GM12878 (cell line): ENCODE measurements around the gene LRRC8A. TPM values are rescaled to one million over a fixed set of nuclear protein-coding genes. Genes with fewer than 3 reads are reported as not detected.

Source experiments
- ATAC-seq: fragments of 200-7000 bp; cut with Tn5 transposase; 3 replicates; pipeline ENCODE4 v1.9.1; 2020; ENCODE audit warnings: mild to moderate bottlenecking, moderate library complexity
- BruUV-seq: library from RNA; stranded (reverse); fragments of 400-500 nt; replicated peaks from 2 replicates; lab custom pipeline; 2021; lab: Mats Ljungman, UMichigan
- CTCF ChIA-PET: fragments of 300-600 bp; sonication (Branson Sonifier 250); formaldehyde crosslinking; extraction: SDS; loops from one replicate; lab custom pipeline; 2021; ENCODE audit warnings: inconsistent platforms; lab: Yijun Ruan, JAX
- POLR2A ChIA-PET: fragments of 350-600 bp; formaldehyde crosslinking; extraction: SDS; loops from one replicate; lab custom pipeline; 2021; ENCODE audit warnings: inconsistent platforms; lab: Charles Lee
- RAD21 ChIA-PET: fragments of 300-600 bp; sonication (Branson Sonifier 250); formaldehyde crosslinking; loops from one replicate; lab custom pipeline; 2023; ENCODE audit warnings: antibody characterized with exemption; ENCODE audit not compliant: unreplicated experiment; lab: Charles Lee
- SMC1A ChIA-PET: fragments of 300-600 bp; sonication (Branson Sonifier 250); formaldehyde crosslinking; loops from one replicate; lab custom pipeline; 2023; ENCODE audit not compliant: unreplicated experiment, uncharacterized antibody; lab: Charles Lee
- DNase-seq: peaks from one replicate; pipeline ENCODE4 v3.0.0-alpha.2; 2011; ENCODE audit warnings: low read depth, low spot score
- FAIRE-seq: peaks from 3 replicates; lab custom pipeline; 2011; peaks lifted over from hg19 to GRCh38; lab: Jason Lieb, UNC
- H2AFZ ChIP-seq: 2 replicates; pipeline ENCODE4 v1.6.0; 2011; ENCODE audit warnings: low read depth, low read length, control low read depth; ENCODE audit not compliant: control insufficient read depth
- H3K27ac ChIP-seq: 2 replicates; pipeline ENCODE4 v1.5.1; 2011; ENCODE audit warnings: control low read depth; ENCODE audit not compliant: control insufficient read depth, insufficient read depth
- H3K27me3 ChIP-seq, 2 experiments: replicated peaks in 1 of 2; 2 replicates each; pipeline versions ENCODE4 v1.6.0 to v1.6.1; 2011; ENCODE audit warnings: low read length in 1 of 2; ENCODE audit not compliant: control insufficient read depth in 2 of 2, insufficient read depth in 2 of 2
- H3K36me3 ChIP-seq, 2 experiments: 2 replicates each; pipeline ENCODE4 v1.5.1; 2011; ENCODE audit warnings: low read length in 1 of 2; ENCODE audit not compliant: control insufficient read depth in 2 of 2, insufficient read depth in 2 of 2
- H3K4me1 ChIP-seq: 2 replicates; pipeline ENCODE4 v1.6.1; 2011; ENCODE audit warnings: mild to moderate bottlenecking, low read length, moderate library complexity, mixed read lengths; ENCODE audit not compliant: control insufficient read depth, insufficient read depth
- H3K4me2 ChIP-seq: 2 replicates; pipeline ENCODE4 v1.6.0; 2011; ENCODE audit warnings: control low read depth; ENCODE audit not compliant: control insufficient read depth, insufficient read depth
- H3K4me3 ChIP-seq: fragments of 200-600 bp; sonication (generic); 2 replicates; pipeline ENCODE4 v1.5.1; 2016
- H3K79me2 ChIP-seq: 2 replicates; pipeline ENCODE4 v1.6.0; 2011; ENCODE audit warnings: low read length; ENCODE audit not compliant: control insufficient read depth, insufficient read depth
- H3K9ac ChIP-seq: 2 replicates; pipeline ENCODE4 v1.8.0; 2011; ENCODE audit warnings: low read length, control low read depth, mixed read lengths; ENCODE audit not compliant: control insufficient read depth, insufficient read depth
- H3K9me3 ChIP-seq: replicated peaks from 3 replicates; pipeline ENCODE4 v1.5.1; 2011; ENCODE audit warnings: mild to moderate bottlenecking, low read length; ENCODE audit not compliant: control insufficient read depth, insufficient read depth
- H4K20me1 ChIP-seq: 2 replicates; pipeline ENCODE4 v1.6.0; 2011; ENCODE audit not compliant: control insufficient read depth, insufficient read depth
- BCL3 ChIP-seq: IDR thresholded peaks from 2 replicates; pipeline ENCODE4 v1.6.1; 2011; ENCODE audit warnings: borderline replicate concordance, low read depth, mild to moderate bottlenecking, moderate library complexity, low read length; ENCODE audit not compliant: insufficient read depth, poor library complexity, severe bottlenecking
- CTCF ChIP-seq, 3 experiments: IDR thresholded peaks in 2 of 3; conservative IDR thresholded peaks in 1 of 3; 2 replicates each; pipeline ENCODE4 v1.5.1; 2011; ENCODE audit warnings: low read depth in 3 of 3, low read length in 3 of 3, mild to moderate bottlenecking in 3 of 3, control low read depth in 2 of 3, moderate library complexity in 2 of 3, inconsistent platforms in 1 of 3, mixed read lengths in 1 of 3; ENCODE audit not compliant: control insufficient read depth in 2 of 3, insufficient read depth in 1 of 3; ENCODE audit errors: extremely low read depth in 1 of 3
- IKZF2 ChIP-seq, 2 experiments: fragments of 450-650 bp; IDR thresholded peaks; 2 replicates each; pipeline ENCODE4 v1.6.1; 2017; ENCODE audit warnings: mild to moderate bottlenecking in 2 of 2, moderate library complexity in 2 of 2
- JUND ChIP-seq: IDR thresholded peaks from 2 replicates; pipeline ENCODE4 v1.6.1; 2012; ENCODE audit warnings: low read depth, mild to moderate bottlenecking, low read length, improper control_type of control experiment, moderate library complexity
- RB1 ChIP-seq: fragments of 450-650 bp; formaldehyde crosslinking; IDR thresholded peaks from 2 replicates; pipeline ENCODE4 v1.6.1; 2017; ENCODE audit warnings: mild to moderate bottlenecking, borderline replicate concordance
- SKIL ChIP-seq: fragments of 450-650 bp; IDR thresholded peaks from 2 replicates; pipeline ENCODE4 v1.6.1; 2017; ENCODE audit warnings: mild to moderate bottlenecking, low read depth, inconsistent platforms; ENCODE audit not compliant: poor library complexity, severe bottlenecking
- SPI1 ChIP-seq: IDR thresholded peaks from 2 replicates; pipeline ENCODE4 v1.6.1; 2011; ENCODE audit warnings: low read depth, mild to moderate bottlenecking, low read length, moderate library complexity, borderline replicate concordance; ENCODE audit not compliant: insufficient read depth
- STAT3 ChIP-seq: IDR thresholded peaks from 2 replicates; pipeline ENCODE4 v1.6.1; 2011; ENCODE audit warnings: low read depth, low read length, improper control_type of control experiment
- SUPT20H ChIP-seq: IDR thresholded peaks from 2 replicates; pipeline ENCODE4 v1.6.1; 2011; ENCODE audit warnings: low read depth, mild to moderate bottlenecking, low read length, moderate library complexity, borderline replicate concordance; ENCODE audit not compliant: control insufficient read depth
- ZNF592 ChIP-seq: fragments of 450-650 bp; IDR thresholded peaks from 2 replicates; pipeline ENCODE4 v1.6.1; 2017; ENCODE audit warnings: mild to moderate bottlenecking, moderate library complexity
- WGBS: methylation state at CpG from one replicate; pipeline ENCODE4 v1.1.6; 2016; ENCODE audit warnings: low lambda C conversion rate; ENCODE audit not compliant: insufficient replicate concordance, insufficient coverage; ENCODE audit errors: missing lambda C conversion rate; 5-methylcytosine and 5-hydroxymethylcytosine counted together
- in situ Hi-C: fragments of 300-500 bp; cut with MboI; formaldehyde crosslinking; loops from 9 replicates; pipeline ENCODE4 v1.14.3; 2018; ENCODE audit warnings: mixed read lengths
- intact Hi-C: fragments of 100-400 bp; cut with micrococcal nuclease; formaldehyde crosslinking; loops from one replicate; pipeline ENCODE4 v1.14.2; 2022; ENCODE audit not compliant: unreplicated experiment
- polyA plus RNA-seq, 11 experiments: library from polyadenylated mRNA; depleted of rRNA in 4 of 11; unstranded in 6 of 11; stranded (reverse) in 5 of 11; fragments of >200 nt; fragmentation: Nextera tagmentation in 4 of 11; fragmentation: Illumina TruSeq in 1 of 11; extraction: Ambion mirVana in 4 of 11; extraction: Trizol in 1 of 11; gene quantifications; 1 replicate in 1 of 11; 2 replicates in 10 of 11; pipeline versions ENCODE4 v1.2.1 to v1.2.3, GENCODE V29; 2011 to 2016; ENCODE audit warnings: inconsistent platforms in 2 of 11, missing spikeins in 2 of 11, low read depth in 1 of 11
- total RNA-seq, 4 experiments: library from RNA; depleted of rRNA in 3 of 4; stranded (reverse); fragments of >200 nt in 3 of 4; fragmentation: Illumina TruSeq in 1 of 4; extraction: Trizol in 1 of 4; gene quantifications; 2 replicates each; pipeline versions ENCODE4 v1.2.1 to v1.2.3, GENCODE V29; 2013 to 2021

Gene LRRC8A
- total and polyA plus RNA-seq, 10 of the 15 experiments (the other 5 are each of a cell fraction or from before 2014, with no cell fraction given), result 1.6 to 15.9 (median 9.7) TPM

- CTCF ChIA-PET, result interaction anchor here (0.6 to 1.0 kb wide), 2 partner anchors 12 to 20 kb away, joined by 3 to 4 read pairs; no protein-coding TSS in a partner anchor
- H4K20me1 ChIP-seq, result no peaks in the 10 kb centered on the region
- no TSS peak for BruUV-seq
- peak; percentile 30 for ATAC-seq
- H3K79me2 ChIP-seq, result no peaks in the 10 kb centered on the region
- SMC1A ChIA-PET, result no interaction called here
- intact Hi-C loops (no loop called here), in situ Hi-C loops (no loop called here)
- 31% methylated on average over 8 of the region's 8 CpGs for WGBS
- no peaks in the 10 kb centered on the region for H3K9me3 ChIP-seq
- H3K27me3 ChIP-seq, result no peaks in the 10 kb centered on the region
- H3K4me3 ChIP-seq, result no peak overlapping the region; the same call in 1 of the 2 replicates
- peak overlapping the region; percentile 35 for H3K4me2 ChIP-seq
- RAD21 ChIA-PET, result no interaction called here
- peak overlapping the region; percentile 61 for H3K27ac ChIP-seq
- H3K36me3 ChIP-seq, result peaks cover 0 to 6% of the 10 kb centered on the region in 2 experiments; a peak in 3 of 4 replicates
- peak overlapping the region; percentile 48; the same call in 1 of the 2 replicates for H2AFZ ChIP-seq
- POLR2A ChIA-PET, result no interaction called here
- peaks cover 31% of the 10 kb centered on the region for H3K4me1 ChIP-seq
- H3K9ac ChIP-seq, result peak overlapping the region; percentile 31; the same call in 1 of the 2 replicates
- no peak for DNase-seq
- peak; percentile 52 for FAIRE-seq
- no peak for TF ChIP-seq JUND
- no peak for TF ChIP-seq BCL3
- no peak for TF ChIP-seq SUPT20H
- TF ChIP-seq IKZF2 (IDR thresholded peaks at IDR 0.05), result 0 out of 4 replicates have a peak, but pooled peaks of 1 of the 2 experiments have one; percentile 3
- TF ChIP-seq STAT3, result no peak
- TF ChIP-seq SPI1, result peak; percentile 76; the same call in 1 of the 2 replicates
- no peak for TF ChIP-seq RB1
- TF ChIP-seq SKIL, result no peak
- peak in 1 of 3 experiments; percentile 28; a peak in 1 of 6 replicates for TF ChIP-seq CTCF (IDR thresholded peaks at IDR 0.05 in 2 of 3, conservative IDR thresholded peaks at IDR 0.05 in 1 of 3; ENCODE audit: control insufficient read depth in 2 of 3, extremely low read depth in 1 of 3, insufficient read depth in 1 of 3, low read depth in 3 of 3, low read length in 3 of 3)
- no peak for TF ChIP-seq ZNF592
Observed at GRCh38 chr9:128899566-128900322, 17.8 kb downstream of the LRRC8A start.
